Gastrocnemius medialis (tissue), 4 donors: ENCODE data around the gene USP19.

Source experiments
- POLR2A ChIP-seq, 2 donors: fragments of 450-650 bp; IDR thresholded peaks; one replicate each; pipeline ENCODE4 v1.6.1; 2017; ENCODE audit warnings: antibody characterized with exemption in 2 of 2, mild to moderate bottlenecking in 2 of 2, moderate library complexity in 2 of 2
- TF ChIP-seq, protein P1 (sequence below), 5 experiments: fragments of 450-650 bp in 3 of 5; fragments of 200-600 bp in 2 of 5; sonication (generic) in 2 of 5; IDR thresholded peaks in 4 of 5; conservative IDR thresholded peaks in 1 of 5; 1 replicate in 4 of 5; 2 replicates in 1 of 5; pipeline ENCODE4 v1.5.1; 2016 to 2019; ENCODE audit warnings: antibody characterized with exemption in 5 of 5, mild to moderate bottlenecking in 3 of 5, moderate library complexity in 3 of 5

GRCh38 chr3:49079270-49079669 lies 41.4 kb downstream of the USP19 start:
- TF ChIP-seq, protein P1, sequence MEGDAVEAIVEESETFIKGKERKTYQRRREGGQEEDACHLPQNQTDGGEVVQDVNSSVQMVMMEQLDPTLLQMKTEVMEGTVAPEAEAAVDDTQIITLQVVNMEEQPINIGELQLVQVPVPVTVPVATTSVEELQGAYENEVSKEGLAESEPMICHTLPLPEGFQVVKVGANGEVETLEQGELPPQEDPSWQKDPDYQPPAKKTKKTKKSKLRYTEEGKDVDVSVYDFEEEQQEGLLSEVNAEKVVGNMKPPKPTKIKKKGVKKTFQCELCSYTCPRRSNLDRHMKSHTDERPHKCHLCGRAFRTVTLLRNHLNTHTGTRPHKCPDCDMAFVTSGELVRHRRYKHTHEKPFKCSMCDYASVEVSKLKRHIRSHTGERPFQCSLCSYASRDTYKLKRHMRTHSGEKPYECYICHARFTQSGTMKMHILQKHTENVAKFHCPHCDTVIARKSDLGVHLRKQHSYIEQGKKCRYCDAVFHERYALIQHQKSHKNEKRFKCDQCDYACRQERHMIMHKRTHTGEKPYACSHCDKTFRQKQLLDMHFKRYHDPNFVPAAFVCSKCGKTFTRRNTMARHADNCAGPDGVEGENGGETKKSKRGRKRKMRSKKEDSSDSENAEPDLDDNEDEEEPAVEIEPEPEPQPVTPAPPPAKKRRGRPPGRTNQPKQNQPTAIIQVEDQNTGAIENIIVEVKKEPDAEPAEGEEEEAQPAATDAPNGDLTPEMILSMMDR (IDR thresholded peaks at IDR 0.05 in 4 of 5, conservative IDR thresholded peaks at IDR 0.05 in 1 of 5) = no peak
- no peak for TF ChIP-seq POLR2A (IDR thresholded peaks at IDR 0.05)
